ENCODE results near the gene PROSER3.

DNA sequence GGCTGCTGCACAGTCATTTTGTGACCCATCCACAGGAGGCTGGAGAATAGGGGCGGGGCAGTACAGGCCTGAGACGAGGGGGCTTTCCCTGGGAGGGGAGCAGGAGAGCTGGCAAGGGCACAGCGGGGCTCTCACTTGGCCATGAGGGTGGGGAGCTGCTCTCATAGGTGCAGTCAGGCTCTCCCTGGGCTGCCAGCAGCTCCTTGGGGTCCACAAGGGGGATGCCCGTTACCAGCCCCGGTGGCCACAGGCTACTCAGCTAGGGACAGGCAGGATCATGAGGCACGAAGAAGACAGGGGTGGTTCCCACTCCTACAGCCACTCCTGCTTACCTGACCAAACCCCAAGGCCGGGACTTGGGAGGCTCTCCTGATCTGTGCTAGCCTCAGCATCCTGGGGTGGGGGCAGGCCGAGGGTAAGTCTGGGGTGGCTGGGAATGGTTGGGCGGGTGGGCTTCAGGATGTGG, 33.9 kb downstream of the PROSER3 start:
- TF ChIP-seq, protein P1, sequence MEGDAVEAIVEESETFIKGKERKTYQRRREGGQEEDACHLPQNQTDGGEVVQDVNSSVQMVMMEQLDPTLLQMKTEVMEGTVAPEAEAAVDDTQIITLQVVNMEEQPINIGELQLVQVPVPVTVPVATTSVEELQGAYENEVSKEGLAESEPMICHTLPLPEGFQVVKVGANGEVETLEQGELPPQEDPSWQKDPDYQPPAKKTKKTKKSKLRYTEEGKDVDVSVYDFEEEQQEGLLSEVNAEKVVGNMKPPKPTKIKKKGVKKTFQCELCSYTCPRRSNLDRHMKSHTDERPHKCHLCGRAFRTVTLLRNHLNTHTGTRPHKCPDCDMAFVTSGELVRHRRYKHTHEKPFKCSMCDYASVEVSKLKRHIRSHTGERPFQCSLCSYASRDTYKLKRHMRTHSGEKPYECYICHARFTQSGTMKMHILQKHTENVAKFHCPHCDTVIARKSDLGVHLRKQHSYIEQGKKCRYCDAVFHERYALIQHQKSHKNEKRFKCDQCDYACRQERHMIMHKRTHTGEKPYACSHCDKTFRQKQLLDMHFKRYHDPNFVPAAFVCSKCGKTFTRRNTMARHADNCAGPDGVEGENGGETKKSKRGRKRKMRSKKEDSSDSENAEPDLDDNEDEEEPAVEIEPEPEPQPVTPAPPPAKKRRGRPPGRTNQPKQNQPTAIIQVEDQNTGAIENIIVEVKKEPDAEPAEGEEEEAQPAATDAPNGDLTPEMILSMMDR (conservative IDR thresholded peaks at IDR 0.05 in 1 of 2, IDR thresholded peaks at IDR 0.05 in 1 of 2; ENCODE audit: low read depth in 1 of 2, low read length in 2 of 2): no peak
- no peak for TF ChIP-seq EZH2 (IDR thresholded peaks at IDR 0.05; ENCODE audit: low read length, missing control alignments)
